Thoracic aorta (tissue), 2 donors: Measurements from ENCODE around the gene BCAR1. TPM values are rescaled to one million over a fixed set of nuclear protein-coding genes. Genes with fewer than 3 reads are reported as not detected.
"Not testable (repeated sequence)": the region's sequence is repeated elsewhere in the genome, so short reads cannot be mapped to it uniquely, and the experiment has no call there.

Source experiments
- ATAC-seq: fragments of 150-250 bp; one replicate; pipeline ENCODE4 v1.8.0; 2017; ENCODE audit warnings: low read depth; ENCODE audit not compliant: insufficient number of reproducible peaks, low FRiP score
- DNase-seq: peaks from one replicate; pipeline ENCODE4 v3.0.0-alpha.2; 2020; ENCODE audit warnings: low spot score
- H3K27ac ChIP-seq, 2 donors: fragments of 200-600 bp; sonication (generic); 1 replicate in 1 of 2; 2 replicates in 1 of 2; pipeline ENCODE4 v1.5.1; 2016; ENCODE audit warnings: mild to moderate bottlenecking in 2 of 2, moderate library complexity in 2 of 2
- H3K27me3 ChIP-seq: fragments of 200-600 bp; sonication (generic); replicated peaks from 2 replicates; pipeline ENCODE4 v1.6.0; 2016; ENCODE audit warnings: mild to moderate bottlenecking; ENCODE audit not compliant: insufficient read depth
- H3K36me3 ChIP-seq: fragments of 200-600 bp; sonication (generic); one replicate; pipeline ENCODE4 v1.5.1; 2016
- H3K4me1 ChIP-seq, 2 donors: fragments of 200-600 bp; sonication (generic); 1 replicate in 1 of 2; 2 replicates in 1 of 2; pipeline versions ENCODE4 v1.5.1 to v1.6.0; 2016; ENCODE audit warnings: low read depth in 2 of 2, mild to moderate bottlenecking in 1 of 2; ENCODE audit not compliant: control insufficient read depth in 1 of 2
- H3K4me3 ChIP-seq: fragments of 200-600 bp; sonication (generic); 2 replicates; pipeline ENCODE4 v1.5.1; 2016; ENCODE audit warnings: mild to moderate bottlenecking
- H3K9me3 ChIP-seq: fragments of 200-600 bp; sonication (generic); 2 replicates; pipeline ENCODE4 v1.5.1; 2016
- CTCF ChIP-seq: fragments of 200-600 bp; sonication (generic); IDR thresholded peaks from one replicate; pipeline ENCODE4 v1.5.1; 2019; ENCODE audit warnings: antibody characterized with exemption
- total RNA-seq, 2 donors: library from RNA; depleted of rRNA; stranded (reverse); fragments of >200 nt; gene quantifications; one replicate each; pipeline versions ENCODE4 v1.1.0 to v1.2.3, GENCODE V29; 2016

The BCAR1 gene
- total RNA-seq, 2 donors from 2014 or later: 116 to 166 TPM

DNA sequence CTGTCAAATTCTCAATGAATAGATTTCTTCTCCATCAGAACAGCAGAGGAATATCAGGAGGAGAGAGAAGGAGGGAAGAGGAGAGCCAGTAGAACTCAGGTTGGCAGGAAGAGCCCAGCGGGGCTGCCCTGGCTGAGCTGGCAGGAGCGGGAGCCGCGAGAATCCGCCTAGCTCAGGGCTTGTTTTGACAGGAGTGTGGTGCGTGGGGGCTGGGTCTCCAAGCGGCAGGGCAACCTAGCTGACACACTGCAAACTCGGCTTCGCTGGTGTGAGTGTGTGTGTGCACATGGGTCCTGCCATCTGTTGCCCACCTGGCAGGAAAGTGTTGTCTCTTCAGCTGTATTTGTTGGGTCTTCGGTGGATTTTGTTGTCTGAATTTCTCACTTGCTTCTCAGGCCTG lies 27.9 kb upstream of the BCAR1 start:
- no peak for DNase-seq

DNA sequence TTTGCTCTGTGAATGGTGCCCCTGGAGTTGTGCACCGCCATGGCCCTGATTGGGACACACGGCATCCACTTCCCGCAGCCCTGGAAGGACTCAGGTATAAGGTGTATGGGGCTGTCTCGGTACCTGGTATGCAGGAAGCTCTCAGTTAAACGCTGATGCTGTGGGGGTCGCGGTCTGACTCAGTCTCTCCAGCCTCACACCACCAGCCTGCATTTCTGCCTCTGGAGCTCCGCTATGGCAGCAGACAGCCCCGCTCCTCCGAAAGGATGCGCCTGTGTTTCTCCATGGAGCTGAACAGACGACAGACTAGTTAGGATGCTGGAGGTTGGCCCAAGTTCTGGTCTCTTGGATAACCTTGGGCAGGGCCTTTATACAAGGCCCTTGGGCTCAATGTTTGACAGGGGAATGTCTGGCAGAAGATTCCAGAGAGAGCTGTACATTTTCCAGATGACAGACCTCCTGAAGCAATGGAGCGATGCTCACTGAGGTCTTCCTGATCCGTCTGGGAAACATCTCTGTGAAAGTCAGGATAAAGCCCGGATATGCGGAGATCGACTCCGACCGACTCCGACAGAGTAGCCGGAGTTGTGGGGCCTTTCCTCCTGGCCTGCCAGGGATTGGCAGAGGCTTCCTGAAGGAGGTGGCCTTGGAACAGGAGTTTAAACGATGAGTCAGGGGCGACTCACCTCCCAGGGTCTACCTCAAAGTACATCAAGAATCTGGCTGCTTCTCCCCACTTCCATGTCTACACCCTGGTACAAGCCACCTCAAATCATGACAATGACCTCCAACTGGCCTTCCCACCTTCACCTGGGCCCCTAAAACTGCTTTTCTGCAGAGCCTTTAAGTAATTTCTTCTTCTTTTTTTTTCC lies 21.9 kb upstream of the BCAR1 start:
- no peak for DNase-seq
- no peak for ATAC-seq
- Histone ChIP-seq H3K36me3 (no peaks in the 10 kb centered on the region), H3K4me1 (peaks cover 0 to under 1% of the 10 kb centered on the region in 2 donors), H3K27ac (no peak overlapping the region), H3K4me3 (no peak overlapping the region), H3K9me3 (no peaks in the 10 kb centered on the region), H3K27me3 (no peaks in the 10 kb centered on the region)
- no peak for TF ChIP-seq CTCF

More for the DNA sequence above, 27.9 kb upstream of the BCAR1 start:
- no peak for ATAC-seq
- H3K27ac ChIP-seq: no peak overlapping the region
- no peaks in the 10 kb centered on the region for H3K27me3 ChIP-seq
- H3K4me3 ChIP-seq: no peak overlapping the region
- TF ChIP-seq CTCF: no peak
- no peaks in the 10 kb centered on the region for H3K9me3 ChIP-seq
- no peaks in the 10 kb centered on the region for H3K36me3 ChIP-seq
- H3K4me1 ChIP-seq: no peaks in the 10 kb centered on the region

DNA sequence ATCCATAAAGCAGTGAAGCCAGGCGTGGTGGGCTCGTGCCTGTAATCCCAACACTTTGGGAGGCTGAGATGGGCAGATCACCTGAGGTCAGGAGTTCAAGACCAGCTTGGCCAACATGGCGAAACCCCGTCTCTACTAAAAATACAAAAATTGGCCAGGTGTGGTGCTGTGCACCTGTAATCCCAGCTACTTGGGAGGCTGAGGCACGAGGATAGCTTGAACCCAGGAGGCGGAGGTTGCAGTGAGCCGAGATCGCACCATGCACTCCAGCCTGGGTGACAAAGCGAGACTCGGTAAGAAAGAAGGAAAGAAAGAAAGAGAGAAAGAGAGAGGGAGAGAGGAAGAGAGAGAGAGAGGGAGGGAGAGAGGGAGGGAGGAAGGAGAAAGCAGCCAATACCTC lies 21.2 kb upstream of the BCAR1 start:
- H3K4me1 ChIP-seq, H3K9me3 ChIP-seq, ATAC-seq, H3K27ac ChIP-seq, H3K36me3 ChIP-seq, H3K27me3 ChIP-seq, H3K4me3 ChIP-seq, DNase-seq: not testable (repeated sequence)

DNA sequence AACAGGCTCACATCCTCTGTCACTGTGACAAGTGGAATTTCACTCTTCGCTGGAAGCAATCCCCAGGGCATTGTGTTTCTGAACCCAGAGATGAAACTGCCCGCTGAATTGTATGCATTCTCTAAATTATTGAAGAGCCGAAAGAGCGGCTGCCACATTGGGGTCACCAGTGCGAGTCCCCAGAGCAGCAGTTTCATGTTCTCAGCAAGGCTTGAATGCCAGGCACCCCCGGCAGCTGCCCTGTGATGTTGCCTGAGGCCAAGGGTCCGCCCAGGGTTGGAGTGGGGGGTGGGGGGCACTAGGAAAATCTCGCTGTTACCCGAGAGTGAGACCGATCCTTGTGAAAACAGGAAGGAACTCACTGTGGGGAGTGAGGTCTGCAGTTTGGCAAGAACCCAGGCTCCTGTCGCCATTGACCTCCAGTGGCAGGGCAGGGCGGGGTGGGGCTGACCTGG lies 20.7 kb upstream of the BCAR1 start:
- H3K27ac ChIP-seq: no peak overlapping the region
- H3K9me3 ChIP-seq: no peaks in the 10 kb centered on the region
- TF ChIP-seq CTCF: no peak
- peaks cover 2 to 12% of the 10 kb centered on the region in 2 donors for H3K4me1 ChIP-seq
- ATAC-seq (no peak), DNase-seq (no peak)
- H3K4me3 ChIP-seq: no peak overlapping the region
- no peaks in the 10 kb centered on the region for H3K36me3 ChIP-seq
- no peaks in the 10 kb centered on the region for H3K27me3 ChIP-seq

DNA sequence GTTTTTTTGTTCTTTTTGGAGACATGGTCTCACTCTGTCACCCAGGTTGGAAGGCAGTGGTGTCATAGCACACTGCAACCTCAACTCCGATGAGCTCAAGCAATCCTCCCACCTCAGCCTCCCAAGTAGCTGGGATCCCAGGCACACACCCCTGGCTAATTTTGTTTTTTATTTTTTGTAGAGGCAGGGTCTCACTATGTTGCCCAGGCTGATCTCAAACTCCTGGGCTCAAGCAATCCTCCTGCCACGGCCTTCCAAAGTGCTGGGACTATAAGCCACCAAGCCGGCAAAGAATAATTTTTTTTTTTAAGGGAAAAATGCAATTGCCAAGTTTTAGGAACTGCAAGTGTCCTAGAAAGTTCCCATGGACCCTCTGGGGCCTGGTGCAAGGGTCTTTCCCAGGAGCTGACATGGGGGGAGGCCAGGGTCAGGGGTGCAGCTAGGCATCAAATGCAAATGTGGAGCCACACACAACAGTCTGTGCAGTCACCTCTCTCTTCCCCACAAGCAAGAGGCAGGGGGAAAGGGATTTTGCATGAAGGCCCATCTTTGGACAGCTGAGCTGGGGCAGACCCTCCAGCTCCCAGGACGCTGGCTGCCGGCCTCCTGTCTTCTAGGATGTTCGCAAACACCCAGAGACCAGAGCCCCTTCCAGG lies 20.1 kb upstream of the BCAR1 start:
- ATAC-seq: no peak
- no peaks in the 10 kb centered on the region for H3K9me3 ChIP-seq
- H3K27me3 ChIP-seq: no peaks in the 10 kb centered on the region
- H3K4me1 ChIP-seq: peaks cover 2 to 18% of the 10 kb centered on the region in 2 donors
- H3K4me3 ChIP-seq: no peak overlapping the region
- TF ChIP-seq CTCF: no peak
- DNase-seq: no peak
- H3K36me3 ChIP-seq: no peaks in the 10 kb centered on the region
- H3K27ac ChIP-seq: no peak overlapping the region

- not testable (repeated sequence) for ATAC-seq, H3K27ac ChIP-seq, DNase-seq, H3K27me3 ChIP-seq, H3K4me3 ChIP-seq, H3K36me3 ChIP-seq, H3K9me3 ChIP-seq
- H3K4me1 ChIP-seq: peaks cover 2 to 28% of the 10 kb centered on the region in 2 donors
Observed at GRCh38 chr16:75269358-75269757, 17.9 kb upstream of the BCAR1 start.
